CD4-positive, alpha-beta T cell treated with Interleukin-6 for 4 hours (primary cell): Measurements from ENCODE around the gene STEAP4.

Source experiments
- DNase-seq: peaks from one replicate; pipeline ENCODE4 v3.0.0-alpha.2; 2020; ENCODE audit warnings: mixed read lengths

Gene STEAP4

GRCh38 chr7:88306590-88307048 lies at the start of gene STEAP4:
STEAP4 (minus strand) TSS chr7:88306894; CDS start chr7:88284269, 22,625 bp downstream.
- DNase-seq, result no peak

- DNase-seq, result no peak
These were observed 48.3 kb upstream of the STEAP4 start for GRCh38 chr7:88355011-88355410.

GRCh38 chr7:88350118-88350517 lies 43.4 kb upstream of the STEAP4 start:
- no peak for DNase-seq

- DNase-seq, result no peak
These were observed 40.8 kb upstream of the STEAP4 start for GRCh38 chr7:88347517-88347916.

- DNase-seq, result no peak
These were observed 40.4 kb upstream of the STEAP4 start for GRCh38 chr7:88347090-88347489.

GRCh38 chr7:88346357-88346756 lies 39.7 kb upstream of the STEAP4 start:
- no peak for DNase-seq

GRCh38 chr7:88344956-88345832 lies 38.5 kb upstream of the STEAP4 start:
- DNase-seq, result no peak

- no peak for DNase-seq
These were observed 37.6 kb upstream of the STEAP4 start for GRCh38 chr7:88344271-88344670.

GRCh38 chr7:88339195-88339922 lies 32.7 kb upstream of the STEAP4 start:
- no peak for DNase-seq

- DNase-seq, result no peak
These were observed 31.8 kb upstream of the STEAP4 start for GRCh38 chr7:88338503-88338902.

GRCh38 chr7:88337572-88337971 lies 30.9 kb upstream of the STEAP4 start:
- DNase-seq, result no peak

GRCh38 chr7:88331322-88331721 lies 24.6 kb upstream of the STEAP4 start:
- DNase-seq, result no peak

GRCh38 chr7:88329532-88330463 lies 23.1 kb upstream of the STEAP4 start:
- DNase-seq, result no peak

- no peak for DNase-seq
These were observed 22.1 kb upstream of the STEAP4 start for GRCh38 chr7:88328787-88329186.

GRCh38 chr7:88324699-88325098 lies 18.0 kb upstream of the STEAP4 start:
- no peak for DNase-seq

- no peak for DNase-seq
These were observed 15.5 kb upstream of the STEAP4 start for GRCh38 chr7:88322151-88322550.

- no peak for DNase-seq
These were observed 15.0 kb upstream of the STEAP4 start for GRCh38 chr7:88321694-88322093.

GRCh38 chr7:88318196-88318595 lies 11.5 kb upstream of the STEAP4 start:
- DNase-seq, result no peak

- DNase-seq, result no peak
These were observed 10.7 kb upstream of the STEAP4 start for GRCh38 chr7:88317422-88317821.

GRCh38 chr7:88316456-88316855 lies 9.8 kb upstream of the STEAP4 start:
- no peak for DNase-seq

GRCh38 chr7:88315522-88315921 lies 8.8 kb upstream of the STEAP4 start:
- DNase-seq, result no peak

- no peak for DNase-seq
These were observed 7.4 kb upstream of the STEAP4 start for GRCh38 chr7:88314061-88314491.
